ENCODE measurements around the gene DERL2.

- TF ChIP-seq CTCF (IDR thresholded peaks at IDR 0.05) (no peak), POLR2A (IDR thresholded peaks at IDR 0.05) (no peak)
Observed at GRCh38 chr17:5472511-5472910, 13.5 kb downstream of the DERL2 start.
